Right lobe of liver (tissue), 4 donors: ENCODE data around the gene FGF14.

Experiments
- POLR2A ChIP-seq: fragments of 450-650 bp; IDR thresholded peaks from one replicate; pipeline ENCODE4 v1.6.1; 2017; ENCODE audit warnings: antibody characterized with exemption, mild to moderate bottlenecking
- TF ChIP-seq, protein P1 (sequence below), 4 donors: fragments of 200-600 bp in 3 of 4; fragments of 450-650 bp in 1 of 4; IDR thresholded peaks; one replicate each; pipeline versions ENCODE4 v1.5.1 to v1.8.0; 2016 to 2022; ENCODE audit warnings: antibody characterized with exemption in 4 of 4, mild to moderate bottlenecking in 2 of 4
- donor health status: DM: no; HTN: no; CAD: no.
- donor health status: DM: no; HTN: no; CAD: no.
- donor health status: DM: no; HTN: yes; CAD: no.

- TF ChIP-seq, protein P1, sequence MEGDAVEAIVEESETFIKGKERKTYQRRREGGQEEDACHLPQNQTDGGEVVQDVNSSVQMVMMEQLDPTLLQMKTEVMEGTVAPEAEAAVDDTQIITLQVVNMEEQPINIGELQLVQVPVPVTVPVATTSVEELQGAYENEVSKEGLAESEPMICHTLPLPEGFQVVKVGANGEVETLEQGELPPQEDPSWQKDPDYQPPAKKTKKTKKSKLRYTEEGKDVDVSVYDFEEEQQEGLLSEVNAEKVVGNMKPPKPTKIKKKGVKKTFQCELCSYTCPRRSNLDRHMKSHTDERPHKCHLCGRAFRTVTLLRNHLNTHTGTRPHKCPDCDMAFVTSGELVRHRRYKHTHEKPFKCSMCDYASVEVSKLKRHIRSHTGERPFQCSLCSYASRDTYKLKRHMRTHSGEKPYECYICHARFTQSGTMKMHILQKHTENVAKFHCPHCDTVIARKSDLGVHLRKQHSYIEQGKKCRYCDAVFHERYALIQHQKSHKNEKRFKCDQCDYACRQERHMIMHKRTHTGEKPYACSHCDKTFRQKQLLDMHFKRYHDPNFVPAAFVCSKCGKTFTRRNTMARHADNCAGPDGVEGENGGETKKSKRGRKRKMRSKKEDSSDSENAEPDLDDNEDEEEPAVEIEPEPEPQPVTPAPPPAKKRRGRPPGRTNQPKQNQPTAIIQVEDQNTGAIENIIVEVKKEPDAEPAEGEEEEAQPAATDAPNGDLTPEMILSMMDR (IDR thresholded peaks at IDR 0.05), result peak; percentile 50 to 61 (median 51)
- TF ChIP-seq POLR2A, result no peak
Observed at GRCh38 chr13:102197193-102197592, 204.7 kb downstream of the FGF14 start.
